ENCODE results near the gene TNFRSF25.

DNA sequence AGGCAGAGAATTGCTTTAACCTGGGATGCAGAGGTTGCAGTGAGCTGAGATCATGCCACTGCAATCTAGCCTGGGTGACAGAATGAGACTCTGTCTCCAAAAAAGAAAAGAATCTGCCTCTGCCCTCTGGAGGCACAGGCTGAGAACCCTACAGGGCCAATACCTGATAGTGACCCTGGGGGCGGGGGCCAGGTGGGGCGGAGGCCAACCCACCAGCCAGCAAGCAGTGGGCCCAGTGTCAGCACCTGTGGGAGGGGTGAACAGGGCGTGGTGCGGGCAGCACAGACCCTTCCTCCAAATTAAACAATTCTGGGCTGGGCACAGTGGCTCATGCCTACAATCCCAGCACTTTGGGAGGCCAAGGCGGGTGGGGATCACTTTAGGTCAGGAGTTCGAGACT lies 44.5 kb upstream of the TNFRSF25 start:
- no peak for TF ChIP-seq CTCF (conservative IDR thresholded peaks at IDR 0.05 in 1 of 2, IDR thresholded peaks at IDR 0.05 in 1 of 2; ENCODE audit: extremely low read depth in 1 of 2, insufficient read depth in 1 of 2, low read depth in 1 of 2, low read length in 2 of 2)
- TF ChIP-seq EZH2 (IDR thresholded peaks at IDR 0.05; ENCODE audit: borderline replicate concordance, low read length): no peak
